ENCODE measurements around the gene ADPRS.

Gene ADPRS

GRCh38 chr1:36108314-36108713, 19.6 kb downstream of the ADPRS start:
- no peak for DNase-seq (ENCODE audit: low read depth)

- DNase-seq (ENCODE audit: low read depth) = no peak
These were observed 20.5 kb downstream of the ADPRS start for GRCh38 chr1:36109041-36109679.

GRCh38 chr1:36111151-36111550, 22.5 kb downstream of the ADPRS start:
- no peak for DNase-seq (ENCODE audit: low read depth)

- no peak for DNase-seq (ENCODE audit: low read depth)
These were observed 24.1 kb downstream of the ADPRS start for GRCh38 chr1:36112823-36113222.

- DNase-seq (ENCODE audit: low read depth) = no peak
These were observed 25.7 kb downstream of the ADPRS start for GRCh38 chr1:36114371-36114770.

GRCh38 chr1:36115200-36115669, 26.5 kb downstream of the ADPRS start:
- DNase-seq (ENCODE audit: low read depth) = no peak

GRCh38 chr1:36115931-36116330, 27.2 kb downstream of the ADPRS start:
- no peak for DNase-seq (ENCODE audit: low read depth)

GRCh38 chr1:36116901-36117300, 28.2 kb downstream of the ADPRS start:
- DNase-seq (ENCODE audit: low read depth) = no peak

- DNase-seq (ENCODE audit: low read depth) = no peak
These were observed 29.9 kb downstream of the ADPRS start for GRCh38 chr1:36118447-36119204.

- DNase-seq (ENCODE audit: low read depth) = no peak
These were observed 30.8 kb downstream of the ADPRS start for GRCh38 chr1:36119456-36119855.

GRCh38 chr1:36122062-36123030, 33.7 kb downstream of the ADPRS start:
- DNase-seq (ENCODE audit: low read depth) = no peak

GRCh38 chr1:36123356-36123755, 34.7 kb downstream of the ADPRS start:
- DNase-seq (ENCODE audit: low read depth) = no peak

GRCh38 chr1:36124404-36125128, 35.9 kb downstream of the ADPRS start:
- no peak for DNase-seq (ENCODE audit: low read depth)

GRCh38 chr1:36125129-36125991, 36.7 kb downstream of the ADPRS start, which contains the start of gene COL8A2:
TSS of gene COL8A2 (minus strand) at chr1:36125222. CDS start at chr1:36100242, 24,980 bp downstream.
- no peak for DNase-seq (ENCODE audit: low read depth)

- DNase-seq (ENCODE audit: low read depth) = no peak
These were observed 37.5 kb downstream of the ADPRS start for GRCh38 chr1:36126005-36126716.

- no peak for DNase-seq (ENCODE audit: low read depth)
These were observed 38.3 kb downstream of the ADPRS start for GRCh38 chr1:36126797-36127500.

- no peak for DNase-seq (ENCODE audit: low read depth)
These were observed 39.6 kb downstream of the ADPRS start for GRCh38 chr1:36128126-36128904.

- no peak for DNase-seq (ENCODE audit: low read depth)
These were observed 40.2 kb downstream of the ADPRS start for GRCh38 chr1:36128905-36129206.

GRCh38 chr1:36132029-36132428, 43.3 kb downstream of the ADPRS start:
- DNase-seq (ENCODE audit: low read depth) = no peak
